GM21576 (cell line): ENCODE data around the gene VWA5B2.

ENCODE experiments used
- ATAC-seq: cut with Tn5 transposase; IDR thresholded peaks from one replicate; pipeline ENCODE4 v1.9.1; 2021; ENCODE audit warnings: mild to moderate bottlenecking, moderate library complexity; ENCODE audit not compliant: unreplicated experiment

Gene VWA5B2

GRCh38 chr3:184272269-184272668, 42.9 kb downstream of the VWA5B2 start:
- ATAC-seq = no peak

- no peak for ATAC-seq
These were observed 46.0 kb downstream of the VWA5B2 start for GRCh38 chr3:184275381-184275701.

GRCh38 chr3:184275961-184276910, 46.9 kb downstream of the VWA5B2 start, which contains the start of gene ECE2:
Gene ECE2, plus strand, starts transcription at chr3:184276022. Its CDS starts 132 bp downstream, at chr3:184276154.
- no peak for ATAC-seq

- ATAC-seq = no peak
These were observed 48.0 kb downstream of the VWA5B2 start for GRCh38 chr3:184277366-184277765.

GRCh38 chr3:184282941-184283340, 53.6 kb downstream of the VWA5B2 start:
- ATAC-seq = no peak

- no peak for ATAC-seq
These were observed 54.3 kb downstream of the VWA5B2 start for GRCh38 chr3:184283681-184284080.

- ATAC-seq = no peak
These were observed 55.3 kb downstream of the VWA5B2 start for GRCh38 chr3:184284696-184285095.

- ATAC-seq = no peak
These were observed 60.1 kb downstream of the VWA5B2 start for GRCh38 chr3:184289426-184289938.

GRCh38 chr3:184290331-184290730, 60.9 kb downstream of the VWA5B2 start:
- ATAC-seq = no peak

GRCh38 chr3:184291044-184291737, 61.8 kb downstream of the VWA5B2 start:
- no peak for ATAC-seq
